GM18907 (cell line): ENCODE data around the gene APMAP.

Experiments used
- ATAC-seq: cut with Tn5 transposase; IDR thresholded peaks from one replicate; pipeline ENCODE4 v1.9.1; 2021; ENCODE audit warnings: mild to moderate bottlenecking, moderate library complexity; ENCODE audit not compliant: unreplicated experiment

APMAP gene

DNA sequence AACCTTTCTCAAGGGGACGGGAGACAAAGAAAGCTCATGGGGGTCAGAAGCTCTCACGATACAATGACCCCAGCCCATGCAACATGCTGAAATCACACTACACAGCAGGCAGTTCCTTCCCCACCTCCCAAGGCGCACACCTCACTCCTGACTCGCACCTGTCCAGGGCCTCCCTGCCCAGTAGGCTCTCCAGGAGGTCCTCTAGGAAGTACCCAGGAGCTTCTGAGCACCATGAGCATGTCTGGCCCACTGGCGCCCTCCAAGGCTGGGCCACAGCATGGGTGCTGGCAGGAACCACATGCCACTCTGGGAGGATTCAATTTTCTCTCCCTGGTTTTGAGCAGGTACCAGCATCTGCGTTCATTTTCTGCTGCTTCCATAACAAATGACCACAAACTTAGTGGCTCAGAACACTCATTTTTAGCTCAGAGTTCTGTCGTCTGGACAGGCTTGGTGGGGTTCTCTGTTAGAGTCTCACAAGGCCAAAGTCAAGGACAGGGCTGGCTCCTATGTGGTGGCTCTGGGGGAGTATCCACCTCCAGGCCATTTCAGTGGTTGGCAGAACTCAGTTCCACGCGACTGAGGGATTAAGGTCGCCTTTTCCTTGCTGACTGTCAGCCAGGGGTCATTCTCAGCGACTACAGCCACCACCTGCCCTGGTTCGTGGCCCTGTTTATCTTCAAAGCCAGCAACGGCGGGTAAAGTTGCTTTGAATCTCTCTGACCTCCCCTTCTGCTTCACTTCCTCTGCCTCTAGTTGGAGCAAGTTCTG, 32.7 kb upstream of the APMAP start:
- ATAC-seq, result no peak

GRCh38 chr20:25024171-25024570, 31.6 kb upstream of the APMAP start:
- no peak for ATAC-seq

- no peak for ATAC-seq
Observed at GRCh38 chr20:25023356-25023755, 30.8 kb upstream of the APMAP start.

- ATAC-seq, result no peak
Observed at GRCh38 chr20:25022680-25023079, 30.1 kb upstream of the APMAP start.

GRCh38 chr20:25021336-25021735, 28.8 kb upstream of the APMAP start:
- ATAC-seq, result no peak

GRCh38 chr20:25020901-25021301, 28.4 kb upstream of the APMAP start:
- no peak for ATAC-seq

GRCh38 chr20:25020345-25020744, 27.8 kb upstream of the APMAP start:
- no peak for ATAC-seq

DNA sequence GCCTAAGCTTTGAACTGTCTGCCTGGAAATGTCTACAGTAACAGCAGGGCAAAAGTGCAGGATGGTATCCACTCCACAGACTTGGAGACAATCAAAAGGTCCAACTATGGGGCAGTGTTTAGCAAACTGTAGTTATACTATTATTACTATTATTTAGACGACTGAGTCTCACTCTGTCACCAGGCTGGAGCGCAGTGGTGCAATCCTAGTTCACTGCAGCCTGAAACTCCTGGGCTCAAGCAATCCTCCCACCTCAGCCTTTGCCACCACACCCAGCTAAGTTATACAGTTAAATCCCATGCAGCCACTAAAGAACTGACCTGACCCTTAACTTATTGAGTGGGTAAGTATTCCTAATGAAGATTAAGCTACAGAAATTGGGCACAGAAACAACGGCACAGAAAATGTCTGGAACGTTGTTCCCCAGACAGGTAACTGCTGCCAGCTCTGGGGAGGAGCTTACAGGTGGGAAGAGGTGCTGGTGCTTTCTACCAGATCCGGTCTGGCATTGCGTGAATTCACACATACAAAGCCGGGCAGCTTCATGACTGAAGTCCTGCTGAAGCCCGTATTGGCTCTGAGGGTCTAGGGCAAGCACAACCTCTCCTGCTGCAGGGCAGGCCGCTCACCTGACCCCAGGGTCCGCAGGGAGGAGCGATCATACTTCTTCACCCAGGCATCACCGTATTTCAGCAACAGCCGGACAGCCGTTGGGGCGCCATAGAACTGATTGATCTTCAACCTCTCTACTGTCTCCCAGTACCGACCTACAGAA, 27.0 kb upstream of the APMAP start:
- no peak for ATAC-seq

DNA sequence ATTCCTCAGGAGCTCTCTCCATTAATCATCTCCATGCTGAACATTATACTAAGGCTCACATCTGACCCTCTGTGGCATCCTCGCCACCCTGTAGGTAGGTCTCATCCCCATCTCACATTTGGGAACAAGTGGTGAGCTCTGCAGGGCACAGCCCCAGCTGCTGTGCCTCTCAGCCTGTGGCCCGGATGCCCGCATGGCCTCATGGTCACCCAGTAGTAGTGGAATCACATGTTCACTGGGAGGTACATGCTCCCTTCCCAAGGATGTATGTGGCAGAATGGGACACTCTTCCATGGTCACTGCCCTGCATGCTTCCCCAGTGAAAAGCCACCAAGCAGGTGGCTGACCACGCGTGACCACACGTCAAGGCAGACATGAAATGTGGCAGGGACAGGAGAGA, 26.3 kb upstream of the APMAP start:
- ATAC-seq, result no peak

DNA sequence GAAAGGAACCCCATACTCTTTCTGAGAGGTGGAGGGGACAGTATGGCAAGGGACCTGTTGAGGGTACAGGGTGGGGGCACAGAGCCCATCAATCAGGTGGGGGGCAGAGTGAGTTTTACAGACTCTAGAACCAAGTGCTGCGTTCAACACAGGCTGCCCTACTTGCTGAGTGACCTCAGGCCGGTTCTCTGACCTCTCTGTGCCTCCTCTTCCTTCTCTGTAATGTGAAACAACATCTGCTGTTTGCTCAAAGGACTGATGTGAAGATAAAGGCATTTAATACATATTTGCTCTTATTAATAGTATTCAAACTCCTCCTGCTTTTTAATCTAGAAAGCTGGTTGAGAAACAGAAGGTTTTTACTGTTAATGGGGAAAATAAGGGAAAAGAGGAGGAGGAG, 25.9 kb upstream of the APMAP start:
- ATAC-seq, result no peak

- no peak for ATAC-seq
Observed at GRCh38 chr20:25017257-25017803, 24.8 kb upstream of the APMAP start.

- no peak for ATAC-seq
Observed at GRCh38 chr20:25016471-25016870, 23.9 kb upstream of the APMAP start.

GRCh38 chr20:25015986-25016385, 23.4 kb upstream of the APMAP start:
- ATAC-seq, result no peak

DNA sequence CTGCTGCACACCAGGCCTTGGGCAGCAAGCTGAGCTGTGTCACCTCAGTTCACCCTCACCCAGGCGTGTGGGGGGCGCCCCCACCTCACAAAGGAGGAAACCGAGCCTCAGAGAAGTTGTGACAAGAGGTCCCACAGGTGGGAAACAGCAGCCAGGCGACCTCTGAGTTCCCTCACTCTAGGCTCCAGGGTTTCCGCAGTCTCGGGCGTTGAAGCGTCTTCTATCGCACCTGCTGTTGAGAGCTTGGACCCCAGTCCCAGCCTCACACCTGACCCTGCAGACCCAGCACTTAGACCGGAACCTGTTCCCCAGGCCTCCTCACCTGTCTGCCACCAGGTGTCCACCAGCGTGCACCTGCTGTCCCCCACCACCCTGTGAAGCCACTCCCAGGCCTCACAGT, 22.3 kb upstream of the APMAP start:
- ATAC-seq, result no peak

DNA sequence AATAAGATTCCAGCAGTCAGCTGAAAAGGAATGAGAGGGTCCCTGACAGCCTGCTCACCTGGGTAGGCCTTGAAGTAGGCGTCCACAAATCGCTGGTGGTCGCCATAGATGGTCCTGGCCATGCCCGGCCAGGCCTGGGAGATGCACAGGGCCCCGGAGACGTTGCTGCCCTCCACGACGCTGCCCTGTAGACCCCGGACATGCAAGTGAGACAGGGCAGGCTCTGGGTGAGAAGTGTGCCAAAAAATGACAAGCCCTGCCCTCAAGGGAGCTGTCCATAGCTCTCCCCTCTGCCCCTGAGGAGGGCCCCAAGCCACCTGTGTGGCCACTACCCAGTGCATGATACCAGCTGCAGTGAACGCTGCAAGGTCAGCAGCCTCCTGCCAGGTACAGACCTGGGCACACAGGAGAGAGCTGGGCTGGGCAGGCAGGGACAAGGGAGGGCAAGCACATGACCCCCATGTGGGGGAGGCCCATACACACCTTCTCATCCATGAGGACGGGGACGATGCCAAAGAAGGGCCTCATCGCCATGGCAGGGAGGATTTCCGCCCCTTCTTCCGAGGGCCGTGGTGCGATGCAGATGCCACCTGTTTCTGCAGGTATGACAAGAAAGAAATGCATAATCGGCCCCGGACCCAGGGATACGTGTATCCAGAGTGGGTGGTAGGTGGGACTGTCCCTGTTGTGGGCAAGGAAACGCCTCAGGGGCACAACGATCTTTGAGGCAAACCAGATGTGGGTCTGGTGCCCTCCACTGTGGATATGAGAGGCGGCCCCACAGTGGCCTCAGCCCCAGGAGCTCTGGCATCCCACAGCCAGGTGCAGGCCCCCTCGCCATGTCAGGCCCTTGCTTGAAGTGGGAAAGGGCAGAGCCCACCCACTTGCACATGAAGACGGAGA, 21.2 kb upstream of the APMAP start:
- ATAC-seq, result no peak

DNA sequence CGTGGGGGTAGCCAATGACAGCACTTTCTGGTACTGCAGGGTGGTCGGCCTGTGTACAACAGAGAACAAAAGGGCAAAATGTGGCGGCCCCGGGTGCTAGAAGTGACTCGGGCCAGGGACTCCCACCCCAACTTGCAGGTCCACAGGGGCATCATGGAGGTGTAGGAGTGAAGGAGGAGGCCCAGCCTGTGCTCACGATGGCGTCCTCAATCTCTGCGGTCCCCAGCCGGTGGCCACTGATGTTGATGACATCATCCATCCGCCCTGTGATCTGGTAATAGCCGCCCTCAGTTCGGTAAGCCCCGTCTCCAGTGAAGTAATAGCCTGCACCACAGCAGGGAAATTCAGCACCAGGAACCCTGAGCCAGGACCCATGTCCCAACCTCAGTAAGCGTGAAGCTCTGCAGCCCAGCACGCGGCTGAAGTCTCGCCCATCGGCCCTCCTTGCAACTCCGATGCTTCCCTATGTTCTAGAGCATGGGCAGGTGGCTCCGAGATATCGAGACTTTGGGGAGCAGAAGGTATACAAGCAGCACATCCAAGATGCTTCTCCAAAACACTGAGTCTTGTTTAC, 20.2 kb upstream of the APMAP start:
- ATAC-seq, result no peak

DNA sequence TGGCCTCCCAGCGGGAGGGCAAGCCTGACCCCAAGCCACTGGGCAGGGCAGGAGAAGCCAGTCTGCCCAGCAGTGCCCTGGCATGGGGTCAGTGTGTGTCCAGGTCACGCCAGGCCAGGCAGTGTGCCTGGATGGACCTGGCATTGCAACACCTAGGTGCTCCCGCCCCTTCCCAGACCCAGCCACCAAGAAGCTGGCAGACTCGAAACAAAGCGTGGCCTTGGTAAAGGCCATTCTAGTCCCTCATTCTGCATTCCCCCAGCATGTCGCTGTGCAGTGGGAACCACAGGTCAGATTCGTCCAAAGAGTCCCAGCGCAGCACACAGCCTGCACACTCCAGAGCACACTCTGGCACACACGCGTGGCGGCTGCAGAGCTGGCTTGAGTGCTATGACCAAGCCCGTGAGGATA, 19.3 kb upstream of the APMAP start:
- no peak for ATAC-seq

DNA sequence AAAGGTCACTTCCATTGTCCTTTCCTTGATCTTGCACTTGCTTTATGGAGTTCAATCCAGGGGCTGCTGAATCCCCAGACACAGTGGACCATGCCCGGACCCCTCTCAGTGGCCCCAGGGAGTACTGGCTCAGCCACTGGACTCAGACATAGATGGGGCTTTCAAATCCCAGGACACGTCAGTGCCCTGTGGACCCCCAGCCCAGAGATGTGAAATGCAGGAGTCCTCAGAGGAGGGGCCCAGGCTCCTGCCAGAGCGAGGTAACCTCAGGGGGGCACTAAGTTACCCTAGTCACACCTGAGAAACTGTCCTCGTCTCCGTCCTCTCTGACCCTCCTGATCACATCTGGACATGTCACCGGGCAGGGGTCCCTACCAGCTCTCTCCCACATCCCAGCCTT, 18.7 kb upstream of the APMAP start:
- ATAC-seq, result no peak

GRCh38 chr20:25009218-25010145, 16.9 kb upstream of the APMAP start:
- ATAC-seq, result no peak
